SH-SY5Y (cell line): ENCODE measurements around the gene AFF3.

Source experiments
- GATA2 ChIP-seq: IDR thresholded peaks from 2 replicates; pipeline ENCODE4 v1.6.1; 2011; ENCODE audit warnings: mild to moderate bottlenecking, low read depth, low read length
- GATA3 ChIP-seq: IDR thresholded peaks from 2 replicates; pipeline ENCODE4 v1.6.1; 2011; ENCODE audit warnings: low read depth, mild to moderate bottlenecking, low read length, moderate library complexity

GRCh38 chr2:100062336-100062735, 80.1 kb downstream of the AFF3 start:
- no peak for TF ChIP-seq GATA2
- TF ChIP-seq GATA3, result no peak
